COR-L47 (cell line): ENCODE results near the gene COMMD6.
"Not testable (repeated sequence)": the region's sequence is repeated elsewhere in the genome, so short reads cannot be mapped to it uniquely, and the experiment has no call there.

Source experiments
- DNase-seq: peaks from one replicate; lab custom pipeline; 2025; lab: John Stamatoyannopoulos, UW

Gene COMMD6

GRCh38 chr13:75537401-75538365 is at the start of gene COMMD6:
Gene COMMD6, minus strand, starts transcription at chr13:75537841. Its CDS starts 36 bp downstream, at chr13:75537805.
- DNase-seq = peak; percentile 89

GRCh38 chr13:75585153-75585552 is 47.5 kb upstream of the COMMD6 start:
- no peak for DNase-seq

- no peak for DNase-seq
Observed at GRCh38 chr13:75583091-75583490, 45.5 kb upstream of the COMMD6 start.

- no peak for DNase-seq
Observed at GRCh38 chr13:75581874-75582640, 44.4 kb upstream of the COMMD6 start.

GRCh38 chr13:75579529-75579928 is 41.9 kb upstream of the COMMD6 start:
- no peak for DNase-seq

GRCh38 chr13:75569576-75569975 is 31.9 kb upstream of the COMMD6 start:
- no peak for DNase-seq

GRCh38 chr13:75566658-75567057 is 29.0 kb upstream of the COMMD6 start:
- no peak for DNase-seq

GRCh38 chr13:75558145-75558840 is 20.7 kb upstream of the COMMD6 start:
- DNase-seq = no peak

- no peak for DNase-seq
Observed at GRCh38 chr13:75556961-75557360, 19.3 kb upstream of the COMMD6 start.

- no peak for DNase-seq
Observed at GRCh38 chr13:75555836-75556235, 18.2 kb upstream of the COMMD6 start.

GRCh38 chr13:75554981-75555380 is 17.3 kb upstream of the COMMD6 start:
- DNase-seq = no peak

GRCh38 chr13:75554464-75554863 is 16.8 kb upstream of the COMMD6 start:
- DNase-seq = no peak

- DNase-seq = peak; percentile 37
Observed at GRCh38 chr13:75550159-75550567, 12.5 kb upstream of the COMMD6 start.

GRCh38 chr13:75549262-75550158 is 11.9 kb upstream of the COMMD6 start, which contains the start of gene UCHL3:
Gene UCHL3, plus strand, starts transcription at chr13:75549791. Its CDS starts 30 bp downstream, at chr13:75549821.
- DNase-seq = peak; percentile 96

GRCh38 chr13:75547917-75548316 is 10.3 kb upstream of the COMMD6 start:
- DNase-seq = no peak

- not testable (repeated sequence) for DNase-seq
Observed at GRCh38 chr13:75545386-75545785, 7.7 kb upstream of the COMMD6 start.

GRCh38 chr13:75544681-75545330 is 7.2 kb upstream of the COMMD6 start:
- DNase-seq = no peak

GRCh38 chr13:75541961-75542360 is 4.3 kb upstream of the COMMD6 start:
- DNase-seq = no peak

GRCh38 chr13:75541287-75541686 is 3.6 kb upstream of the COMMD6 start:
- no peak for DNase-seq

- DNase-seq = no peak
Observed at GRCh38 chr13:75533861-75534260, 3.8 kb downstream of the COMMD6 start.

- DNase-seq = no peak
Observed at GRCh38 chr13:75530549-75530961, 7.1 kb downstream of the COMMD6 start.
